Measurements from ENCODE around the gene POPDC2.
"Not testable (repeated sequence)": the region's sequence is repeated elsewhere in the genome, so short reads cannot be mapped to it uniquely, and the experiment has no call there.

POPDC2 gene

GRCh38 chr3:119613201-119613600 is 47.2 kb downstream of the POPDC2 start:
- no peak for DNase-seq (ENCODE audit: low read depth)

GRCh38 chr3:119611664-119612063 is 48.7 kb downstream of the POPDC2 start:
- DNase-seq (ENCODE audit: low read depth): no peak

- DNase-seq (ENCODE audit: low read depth): no peak
Measured at GRCh38 chr3:119609301-119609700, 51.1 kb downstream of the POPDC2 start.

GRCh38 chr3:119608405-119609000 is 51.9 kb downstream of the POPDC2 start:
- DNase-seq (ENCODE audit: low read depth): no peak

GRCh38 chr3:119604878-119605277 is 55.5 kb downstream of the POPDC2 start:
- DNase-seq (ENCODE audit: low read depth): no peak

- no peak for DNase-seq (ENCODE audit: low read depth)
Measured at GRCh38 chr3:119602676-119603075, 57.7 kb downstream of the POPDC2 start.

- no peak for DNase-seq (ENCODE audit: low read depth)
Measured at GRCh38 chr3:119601154-119601553, 59.2 kb downstream of the POPDC2 start.

- DNase-seq (ENCODE audit: low read depth): no peak
Measured at GRCh38 chr3:119600732-119601131, 59.7 kb downstream of the POPDC2 start.

GRCh38 chr3:119599558-119600174 is 60.7 kb downstream of the POPDC2 start:
- no peak for DNase-seq (ENCODE audit: low read depth)

- no peak for DNase-seq (ENCODE audit: low read depth)
Measured at GRCh38 chr3:119598410-119599098, 61.8 kb downstream of the POPDC2 start.

GRCh38 chr3:119597548-119598288 is 62.7 kb downstream of the POPDC2 start, which contains the start of gene PLA1A:
PLA1A (plus strand) TSS chr3:119597885; CDS start chr3:119597914, 29 bp downstream.
- DNase-seq (ENCODE audit: low read depth): no peak

GRCh38 chr3:119596398-119596797 is 64.0 kb downstream of the POPDC2 start:
- no peak for DNase-seq (ENCODE audit: low read depth)

- DNase-seq (ENCODE audit: low read depth): no peak
Measured at GRCh38 chr3:119595639-119596334, 64.6 kb downstream of the POPDC2 start.

GRCh38 chr3:119594929-119595328 is 65.5 kb downstream of the POPDC2 start:
- DNase-seq (ENCODE audit: low read depth): not testable (repeated sequence)

- DNase-seq (ENCODE audit: low read depth): no peak
Measured at GRCh38 chr3:119594066-119594465, 66.3 kb downstream of the POPDC2 start.

- no peak for DNase-seq (ENCODE audit: low read depth)
Measured at GRCh38 chr3:119592861-119593260, 67.5 kb downstream of the POPDC2 start.
